ENCODE data around the gene DNAJC13. TPM values are rescaled to one million over a fixed set of nuclear protein-coding genes. Genes with fewer than 3 reads are reported as not detected.

Gene DNAJC13
- total RNA-seq, 2 donors from 2014 or later = 26.4 to 30.7 TPM

DNA sequence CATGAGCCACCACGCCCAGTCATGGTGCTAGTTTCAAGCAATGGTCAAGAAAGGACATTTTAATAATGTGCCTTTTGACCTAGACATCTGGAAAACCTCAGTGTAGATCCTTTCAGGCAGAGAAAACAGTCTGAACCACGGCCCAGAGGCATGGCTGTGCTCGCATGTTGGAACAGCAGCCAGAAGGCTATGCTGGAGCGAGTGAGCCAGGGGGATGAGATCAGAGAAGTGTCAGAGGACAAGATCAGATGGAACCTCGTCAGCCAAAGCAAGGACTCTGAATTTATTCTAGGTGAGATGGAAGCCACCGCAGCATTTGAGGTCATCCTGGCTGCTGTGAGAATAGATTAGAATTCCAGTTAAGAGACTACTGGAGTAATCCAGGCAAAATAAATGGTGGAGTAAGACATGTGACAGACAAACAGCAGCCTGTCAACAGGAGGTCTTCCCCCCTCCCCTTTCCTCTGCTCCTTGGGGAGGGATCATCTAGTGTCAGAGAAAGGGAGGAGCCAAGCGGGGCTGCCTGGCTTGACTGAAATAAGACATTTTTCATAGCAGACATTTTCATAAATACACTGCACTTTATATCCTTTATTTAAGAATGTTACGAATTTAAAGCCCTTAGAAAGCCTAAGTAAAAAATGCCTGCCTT is 139.3 kb downstream of the DNAJC13 start:
- ATAC-seq = peak; percentile 82 to 89
- DNase-seq = peak; percentile 33
- intact Hi-C loops (cut with DNase I) = no loop called here

DNA sequence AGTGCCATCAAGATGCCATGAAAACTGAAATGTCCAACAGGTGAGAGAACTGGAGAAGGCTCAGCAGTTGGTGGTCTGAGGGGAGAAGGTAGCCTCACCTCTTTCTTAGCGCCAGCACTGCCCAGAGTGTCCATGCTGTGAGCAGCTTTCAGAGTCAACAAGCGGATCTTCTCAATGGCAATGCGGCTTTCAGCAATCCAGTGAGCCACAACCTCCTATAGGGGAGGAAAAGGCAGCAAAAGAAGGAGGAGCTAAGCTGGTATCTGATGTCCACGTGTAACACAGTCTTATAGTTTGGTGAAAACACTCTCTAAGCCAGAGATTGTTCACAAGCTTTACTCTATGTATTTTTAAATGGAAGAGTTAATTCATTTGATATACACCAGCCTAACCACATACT is 143.7 kb downstream of the DNAJC13 start:
- no peak for DNase-seq
- no peak for ATAC-seq
- intact Hi-C loops (cut with DNase I) = no loop called here

DNA sequence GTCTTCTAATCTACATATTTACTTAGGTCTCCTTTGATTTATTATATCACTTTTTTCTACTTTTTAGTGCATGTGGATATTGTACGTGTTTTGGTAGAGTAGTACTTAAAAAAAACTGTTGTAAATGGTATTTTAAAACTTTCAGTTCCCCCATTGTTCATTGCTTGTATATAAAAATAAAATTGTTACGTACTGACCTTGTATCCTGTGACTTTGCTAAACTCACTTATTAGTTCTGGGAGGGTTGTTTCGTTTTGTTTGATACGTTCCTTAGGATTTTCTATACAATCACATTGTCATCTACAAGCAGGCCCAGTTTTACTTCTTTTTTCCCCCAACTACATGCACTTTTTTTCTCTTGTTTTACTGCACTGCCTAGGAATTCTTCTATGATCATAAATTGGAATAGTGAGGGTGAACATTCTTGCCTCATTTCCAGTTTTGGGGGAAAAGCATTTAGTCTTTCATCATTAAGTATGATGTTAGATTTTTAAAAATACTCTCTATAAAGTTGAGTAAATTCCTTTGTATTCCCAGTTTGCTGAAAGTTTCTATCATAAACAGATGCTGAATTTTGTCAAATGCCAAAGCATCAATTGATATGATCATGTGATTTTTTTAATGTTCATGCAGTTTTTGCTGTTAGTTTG is 146.2 kb downstream of the DNAJC13 start:
- DNase-seq (no peak), ATAC-seq (no peak)
- intact Hi-C loops (cut with DNase I) = no loop called here

DNA sequence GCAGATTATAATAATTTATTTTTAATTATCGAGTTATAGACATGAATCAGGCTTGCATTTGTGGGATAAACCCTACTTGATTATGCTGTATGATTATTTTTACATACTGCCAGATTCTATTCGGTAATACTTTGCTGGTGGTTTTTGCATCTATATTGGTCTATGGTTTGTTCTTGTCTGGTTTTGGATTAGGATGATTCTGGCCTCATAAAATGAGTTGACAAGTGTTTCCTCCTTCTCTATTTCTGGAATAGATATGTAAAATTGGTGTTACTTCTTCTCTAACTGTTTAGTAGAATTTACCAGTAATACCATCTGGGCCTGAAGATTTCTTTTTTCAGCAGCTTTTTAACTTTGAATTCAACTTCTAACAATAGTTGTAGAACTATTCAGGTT is 146.8 kb downstream of the DNAJC13 start:
- ATAC-seq = no peak
- no peak for DNase-seq
- intact Hi-C loops (cut with DNase I) = no loop called here

DNA sequence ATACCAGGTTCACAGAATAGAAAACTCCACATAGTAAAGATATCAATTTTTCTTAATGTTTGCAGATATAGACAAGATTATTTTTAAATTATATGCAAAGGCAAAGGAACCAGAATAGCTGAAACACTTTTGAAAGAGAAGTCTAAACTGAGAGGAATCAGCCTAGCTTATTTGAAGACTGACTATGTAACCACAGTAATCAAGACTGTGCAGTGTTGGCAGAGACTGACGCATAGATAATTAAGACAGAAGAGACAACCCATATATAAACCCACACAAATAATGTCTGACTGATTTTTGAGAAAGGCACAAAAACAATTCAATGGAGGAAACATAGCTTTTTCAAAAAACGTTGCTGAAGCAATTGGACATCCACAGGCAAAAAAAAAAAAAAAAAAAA is 151.1 kb downstream of the DNAJC13 start:
- no peak for ATAC-seq
- no peak for DNase-seq
- intact Hi-C loops (cut with DNase I) = no loop called here

DNA sequence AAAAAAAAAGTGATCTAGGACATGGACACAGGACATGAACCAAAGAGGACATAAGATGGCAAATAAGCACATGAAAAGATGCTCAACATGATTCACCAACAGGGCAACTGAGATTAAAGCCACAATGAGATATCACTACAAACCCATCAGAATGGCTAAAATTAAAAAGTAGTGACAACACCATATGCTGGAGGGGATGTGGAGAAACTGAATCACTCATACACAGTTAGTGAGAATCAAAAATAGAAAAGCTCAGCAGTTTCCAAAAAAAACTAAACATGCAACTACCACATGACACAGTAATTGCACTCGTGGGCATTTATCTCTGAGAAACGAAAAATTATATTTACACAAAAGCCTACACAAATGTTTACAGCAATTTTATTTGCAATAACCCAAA is 151.9 kb downstream of the DNAJC13 start:
- no peak for DNase-seq
- intact Hi-C loops (cut with DNase I) = no loop called here
- ATAC-seq = peak in 1 of 2 donors; percentile 77

DNA sequence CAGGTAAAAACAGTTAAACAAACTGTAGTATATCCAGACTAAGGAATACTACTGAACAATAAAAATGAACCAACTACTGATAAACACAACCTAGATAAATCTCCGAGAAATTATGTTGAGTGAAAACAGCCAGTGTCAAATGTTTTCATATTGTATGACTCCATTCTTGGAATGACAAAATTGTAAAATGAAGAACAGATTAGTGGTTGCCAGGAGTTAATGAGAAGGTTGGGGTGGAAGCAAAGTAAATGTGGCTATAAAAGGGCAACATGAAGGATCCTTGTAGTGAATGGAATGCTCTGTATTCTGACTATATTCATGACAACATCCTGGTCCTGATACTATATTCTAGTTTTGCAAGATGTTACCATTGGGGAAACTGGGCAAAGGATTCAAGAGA is 152.3 kb downstream of the DNAJC13 start:
- no peak for DNase-seq
- peak in 1 of 2 donors; percentile 62 for ATAC-seq
- intact Hi-C loops (cut with DNase I) = no loop called here

DNA sequence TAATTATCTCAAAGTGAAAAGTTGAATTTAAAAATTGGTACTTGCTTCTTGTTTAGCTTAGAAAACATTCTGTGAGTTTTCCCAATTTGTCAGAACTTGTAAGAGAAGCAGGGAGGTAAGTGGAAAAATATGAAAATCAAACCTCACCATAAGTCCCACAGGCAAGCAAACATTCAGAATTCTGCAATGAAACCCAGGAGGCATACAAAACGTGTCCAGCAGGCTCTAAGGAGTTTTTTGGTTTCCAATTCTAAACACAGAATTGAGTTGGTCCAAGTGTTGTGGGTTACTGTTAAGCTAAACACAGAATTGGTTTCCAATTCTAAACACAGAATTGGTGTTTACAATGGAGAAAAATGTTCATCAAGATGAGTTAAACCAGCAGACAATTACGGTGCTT is 152.7 kb downstream of the DNAJC13 start:
- intact Hi-C loops (cut with DNase I) = loop anchor here in 1 of 2 donors (5.0 kb wide), 1 partner anchor 37 kb away; no protein-coding TSS in a partner anchor
- no peak for ATAC-seq
- DNase-seq = no peak

DNA sequence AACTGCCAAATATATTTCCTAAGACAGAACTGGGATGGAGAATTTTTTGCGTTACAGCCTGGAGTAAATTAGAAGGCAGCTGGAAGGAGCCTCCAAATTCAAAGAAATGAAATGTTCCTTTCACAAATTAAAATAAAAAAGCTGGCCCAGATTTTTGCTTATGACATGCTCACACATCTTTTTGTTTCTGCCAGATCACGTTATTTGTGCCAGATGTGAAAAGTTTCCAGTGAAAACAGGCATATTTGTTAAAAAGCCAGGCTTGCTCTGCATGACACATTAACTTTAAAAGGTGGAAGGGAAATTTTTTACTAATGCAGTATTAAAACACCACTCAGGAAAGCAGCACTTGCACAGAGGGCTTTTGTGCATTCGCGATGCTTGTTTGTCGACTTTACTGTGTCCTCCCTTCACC is 156.5 kb downstream of the DNAJC13 start:
- intact Hi-C loops (cut with DNase I) = loop anchor here in 1 of 2 donors (5.0 kb wide), 1 partner anchor 33 kb away; no protein-coding TSS in a partner anchor
- ATAC-seq = peak in 1 of 2 donors; percentile 28
- no peak for DNase-seq

DNA sequence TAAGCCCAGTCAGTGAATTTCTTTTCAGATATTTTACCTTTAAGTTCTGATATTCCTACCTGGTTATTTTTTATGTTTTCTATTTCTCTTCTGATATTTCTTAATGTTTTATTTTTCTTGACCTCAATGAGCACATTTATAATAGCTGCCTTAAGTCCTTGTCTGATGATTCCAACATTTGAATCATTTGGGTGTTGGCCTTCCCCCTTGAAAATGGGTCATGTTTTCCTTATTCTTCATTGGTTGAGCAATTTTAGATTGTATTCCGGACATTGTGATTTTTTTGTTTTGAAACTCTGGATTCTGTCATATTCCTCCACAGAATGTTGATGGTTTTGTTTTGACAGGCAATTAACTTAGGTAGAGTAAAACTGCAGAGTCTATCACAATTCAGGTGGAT is 170.1 kb downstream of the DNAJC13 start:
- DNase-seq = no peak
- no peak for ATAC-seq
- intact Hi-C loops (cut with DNase I) = no loop called here

Other genes starting within 250 kb of the DNAJC13 start
- gene ACP3, start 100.1 kb upstream of the DNAJC13 start, total RNA-seq = 1 to 10 TPM; 1.1 to 3.0 TPM
- gene ACKR4, start 179.8 kb downstream of the DNAJC13 start, total RNA-seq = 1 to 10 TPM; 2.1 to 3.7 TPM
- gene ACAD11, start 242.3 kb downstream of the DNAJC13 start, total RNA-seq = 10 to 100 TPM; 14.1 to 18.6 TPM
- gene UBA5, start 242.8 kb downstream of the DNAJC13 start, total RNA-seq = 10 to 100 TPM; 27.3 to 41.2 TPM

Data from left cardiac atrium (tissue), 4 donors.